Measurements from ENCODE around the gene HNRNPUL1. TPM values are rescaled to one million over a fixed set of nuclear protein-coding genes. Genes with fewer than 3 reads are reported as not detected.

Gene HNRNPUL1
- total RNA-seq, 1 experiment from 2014 or later: 201 TPM

GRCh38 chr19:41226874-41227390 is 37.2 kb upstream of the HNRNPUL1 start:
- ATAC-seq: no peak
- Histone ChIP-seq H2AFZ (ENCODE audit: low read depth, low read length, poor library complexity, severe bottlenecking) (no peak overlapping the region), H3K4me1 (ENCODE audit: control insufficient read depth in 1 of 2, insufficient read depth in 2 of 2, low read length in 2 of 2) (peaks cover 65 to 86% of the 10 kb centered on the region in 2 experiments), H3K9me3 (ENCODE audit: control insufficient read depth in 1 of 2, insufficient read depth in 1 of 2, low read depth in 1 of 2, low read length in 2 of 2) (no peaks in the 10 kb centered on the region), H3K9me2 (ENCODE audit: insufficient read depth) (no peaks in the 10 kb centered on the region), H3K9ac (ENCODE audit: low read length) (peak overlapping the region; percentile 73), H3K4me3 (replicated peaks in 1 of 2; ENCODE audit: low read depth in 1 of 2, low read length in 2 of 2) (peak overlapping the region in 1 of 2 experiments; percentile 50; a peak in 2 of 4 replicates), H3K4me2 (ENCODE audit: low read length) (peak overlapping the region; percentile 98), H3K79me2 (ENCODE audit: insufficient read depth, low read length) (peaks cover 23% of the 10 kb centered on the region; the same call in 1 of the 2 replicates), H3K27me3 (ENCODE audit: insufficient read depth, low read length) (no peaks in the 10 kb centered on the region), H3K36me3 (ENCODE audit: control insufficient read depth in 1 of 2, insufficient read depth in 2 of 2, low read length in 2 of 2) (peaks cover 0 to 15% of the 10 kb centered on the region in 2 experiments; a peak in 1 of 4 replicates), H3K27ac (ENCODE audit: low read depth, low read length) (peak overlapping the region; percentile 98), H4K20me1 (ENCODE audit: insufficient read depth) (no peaks in the 10 kb centered on the region)
- intact Hi-C loops (cut with micrococcal nuclease): loop anchor here (5.0 kb wide), 1 partner anchor 35 kb away; the partner anchor contains the start of gene HNRNPUL1
- TSS peak; percentile 18 for BruUV-seq (replicated peaks)
- ChIA-PET CTCF (interaction anchor here (1.2 kb wide), 1 partner anchor 23 kb away, joined by 4 read pairs; no protein-coding TSS in a partner anchor), POLR2A (interaction anchor here (1.2 kb wide), 1 partner anchor 36 kb away, joined by 12 read pairs; the partner anchor contains the start of gene HNRNPUL1), RAD21 (ENCODE audit: low non-redundant PET in 1 of 2, low total read pairs in 2 of 2, uncharacterized antibody in 2 of 2, unreplicated experiment in 2 of 2) (no interaction called here)
- DNase-seq (ENCODE audit: low read depth, low spot score): no peak
- no peak for TF ChIP-seq JUND (IDR thresholded peaks at IDR 0.05)
- TF ChIP-seq, protein P1, sequence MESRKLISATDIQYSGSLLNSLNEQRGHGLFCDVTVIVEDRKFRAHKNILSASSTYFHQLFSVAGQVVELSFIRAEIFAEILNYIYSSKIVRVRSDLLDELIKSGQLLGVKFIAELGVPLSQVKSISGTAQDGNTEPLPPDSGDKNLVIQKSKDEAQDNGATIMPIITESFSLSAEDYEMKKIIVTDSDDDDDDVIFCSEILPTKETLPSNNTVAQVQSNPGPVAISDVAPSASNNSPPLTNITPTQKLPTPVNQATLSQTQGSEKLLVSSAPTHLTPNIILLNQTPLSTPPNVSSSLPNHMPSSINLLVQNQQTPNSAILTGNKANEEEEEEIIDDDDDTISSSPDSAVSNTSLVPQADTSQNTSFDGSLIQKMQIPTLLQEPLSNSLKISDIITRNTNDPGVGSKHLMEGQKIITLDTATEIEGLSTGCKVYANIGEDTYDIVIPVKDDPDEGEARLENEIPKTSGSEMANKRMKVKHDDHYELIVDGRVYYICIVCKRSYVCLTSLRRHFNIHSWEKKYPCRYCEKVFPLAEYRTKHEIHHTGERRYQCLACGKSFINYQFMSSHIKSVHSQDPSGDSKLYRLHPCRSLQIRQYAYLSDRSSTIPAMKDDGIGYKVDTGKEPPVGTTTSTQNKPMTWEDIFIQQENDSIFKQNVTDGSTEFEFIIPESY (IDR thresholded peaks at IDR 0.05; ENCODE audit: extremely low read depth, insufficient replicate concordance, low read length): no peak
- TF ChIP-seq, protein P2, sequence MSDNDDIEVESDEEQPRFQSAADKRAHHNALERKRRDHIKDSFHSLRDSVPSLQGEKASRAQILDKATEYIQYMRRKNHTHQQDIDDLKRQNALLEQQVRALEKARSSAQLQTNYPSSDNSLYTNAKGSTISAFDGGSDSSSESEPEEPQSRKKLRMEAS (IDR thresholded peaks at IDR 0.05): no peak
- no peak for TF ChIP-seq CBX3 (IDR thresholded peaks at IDR 0.05; ENCODE audit: low read depth)
- no peak for TF ChIP-seq SRF (IDR thresholded peaks at IDR 0.05; ENCODE audit: low read depth)
- TF ChIP-seq POLR2AphosphoS5 (IDR thresholded peaks at IDR 0.05; ENCODE audit: low read depth, low read length): no peak
- TF ChIP-seq YY1 (IDR thresholded peaks at IDR 0.05; ENCODE audit: extremely low read depth, insufficient replicate concordance, low read depth, low read length): no peak
- no peak for TF ChIP-seq SIN3A (IDR thresholded peaks at IDR 0.05; ENCODE audit: low read depth)
- no peak for TF ChIP-seq SP1 (IDR thresholded peaks at IDR 0.05; ENCODE audit: low read depth)
- TF ChIP-seq RAD21 (IDR thresholded peaks at IDR 0.05; ENCODE audit: low read depth): no peak
- no peak for TF ChIP-seq ELF1 (IDR thresholded peaks at IDR 0.05; ENCODE audit: borderline replicate concordance, low read depth)
- no peak for TF ChIP-seq EGR1 (IDR thresholded peaks at IDR 0.05; ENCODE audit: low read depth)
- TF ChIP-seq CEBPB (IDR thresholded peaks at IDR 0.05; ENCODE audit: low read depth): no peak
- TF ChIP-seq TCF7L2 (IDR thresholded peaks at IDR 0.05; ENCODE audit: borderline replicate concordance, extremely low read depth, insufficient read depth, insufficient read length): no peak
- TF ChIP-seq EZH2 (IDR thresholded peaks at IDR 0.05): no peak
- TF ChIP-seq, protein P3, sequence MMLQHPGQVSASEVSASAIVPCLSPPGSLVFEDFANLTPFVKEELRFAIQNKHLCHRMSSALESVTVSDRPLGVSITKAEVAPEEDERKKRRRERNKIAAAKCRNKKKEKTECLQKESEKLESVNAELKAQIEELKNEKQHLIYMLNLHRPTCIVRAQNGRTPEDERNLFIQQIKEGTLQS (IDR thresholded peaks at IDR 0.05): no peak

All from HCT116 (cell line).